GM12878 (cell line): ENCODE measurements around the gene FGD1. TPM values are rescaled to one million over a fixed set of nuclear protein-coding genes. Genes with fewer than 3 reads are reported as not detected.
A peak's percentile ranks its signal among the peaks of the same experiment; 100 is the strongest.

Experiments
- ATAC-seq: fragments of 200-7000 bp; cut with Tn5 transposase; 3 replicates; pipeline ENCODE4 v1.9.1; 2020; ENCODE audit warnings: mild to moderate bottlenecking, moderate library complexity
- BruUV-seq: library from RNA; stranded (reverse); fragments of 400-500 nt; replicated peaks from 2 replicates; lab custom pipeline; 2021; lab: Mats Ljungman, UMichigan
- CTCF ChIA-PET: fragments of 300-600 bp; sonication (Branson Sonifier 250); formaldehyde crosslinking; extraction: SDS; loops from one replicate; lab custom pipeline; 2021; ENCODE audit warnings: inconsistent platforms; lab: Yijun Ruan, JAX
- POLR2A ChIA-PET: fragments of 350-600 bp; formaldehyde crosslinking; extraction: SDS; loops from one replicate; lab custom pipeline; 2021; ENCODE audit warnings: inconsistent platforms; lab: Charles Lee
- RAD21 ChIA-PET: fragments of 300-600 bp; sonication (Branson Sonifier 250); formaldehyde crosslinking; loops from one replicate; lab custom pipeline; 2023; ENCODE audit warnings: antibody characterized with exemption; ENCODE audit not compliant: unreplicated experiment; lab: Charles Lee
- SMC1A ChIA-PET: fragments of 300-600 bp; sonication (Branson Sonifier 250); formaldehyde crosslinking; loops from one replicate; lab custom pipeline; 2023; ENCODE audit not compliant: unreplicated experiment, uncharacterized antibody; lab: Charles Lee
- DNase-seq: peaks from one replicate; pipeline ENCODE4 v3.0.0-alpha.2; 2011; ENCODE audit warnings: low read depth, low spot score
- FAIRE-seq: peaks from 3 replicates; lab custom pipeline; 2011; peaks lifted over from hg19 to GRCh38; lab: Jason Lieb, UNC
- H2AFZ ChIP-seq: 2 replicates; pipeline ENCODE4 v1.6.0; 2011; ENCODE audit warnings: low read depth, low read length, control low read depth; ENCODE audit not compliant: control insufficient read depth
- H3K27ac ChIP-seq: 2 replicates; pipeline ENCODE4 v1.5.1; 2011; ENCODE audit warnings: control low read depth; ENCODE audit not compliant: control insufficient read depth, insufficient read depth
- H3K27me3 ChIP-seq, 2 experiments: replicated peaks in 1 of 2; 2 replicates each; pipeline versions ENCODE4 v1.6.0 to v1.6.1; 2011; ENCODE audit warnings: low read length in 1 of 2; ENCODE audit not compliant: control insufficient read depth in 2 of 2, insufficient read depth in 2 of 2
- H3K36me3 ChIP-seq, 2 experiments: 2 replicates each; pipeline ENCODE4 v1.5.1; 2011; ENCODE audit warnings: low read length in 1 of 2; ENCODE audit not compliant: control insufficient read depth in 2 of 2, insufficient read depth in 2 of 2
- H3K4me1 ChIP-seq: 2 replicates; pipeline ENCODE4 v1.6.1; 2011; ENCODE audit warnings: mild to moderate bottlenecking, low read length, moderate library complexity, mixed read lengths; ENCODE audit not compliant: control insufficient read depth, insufficient read depth
- H3K4me2 ChIP-seq: 2 replicates; pipeline ENCODE4 v1.6.0; 2011; ENCODE audit warnings: control low read depth; ENCODE audit not compliant: control insufficient read depth, insufficient read depth
- H3K4me3 ChIP-seq: fragments of 200-600 bp; sonication (generic); 2 replicates; pipeline ENCODE4 v1.5.1; 2016
- H3K79me2 ChIP-seq: 2 replicates; pipeline ENCODE4 v1.6.0; 2011; ENCODE audit warnings: low read length; ENCODE audit not compliant: control insufficient read depth, insufficient read depth
- H3K9ac ChIP-seq: 2 replicates; pipeline ENCODE4 v1.8.0; 2011; ENCODE audit warnings: low read length, control low read depth, mixed read lengths; ENCODE audit not compliant: control insufficient read depth, insufficient read depth
- H3K9me3 ChIP-seq: replicated peaks from 3 replicates; pipeline ENCODE4 v1.5.1; 2011; ENCODE audit warnings: mild to moderate bottlenecking, low read length; ENCODE audit not compliant: control insufficient read depth, insufficient read depth
- H4K20me1 ChIP-seq: 2 replicates; pipeline ENCODE4 v1.6.0; 2011; ENCODE audit not compliant: control insufficient read depth, insufficient read depth
- BHLHE40 ChIP-seq, 2 experiments: fragments of 450-650 bp in 1 of 2; IDR thresholded peaks; 2 replicates each; pipeline ENCODE4 v1.6.1; 2011 to 2017; ENCODE audit warnings: low read depth in 2 of 2, borderline replicate concordance in 1 of 2, improper control_type of control experiment in 1 of 2, low read length in 1 of 2, mild to moderate bottlenecking in 1 of 2
- ETV6 ChIP-seq, 2 experiments: fragments of 450-650 bp in 1 of 2; IDR thresholded peaks in 1 of 2; conservative IDR thresholded peaks in 1 of 2; 2 replicates each; pipeline ENCODE4 v1.6.1; 2014; ENCODE audit warnings: antibody characterized with exemption in 1 of 2, borderline replicate concordance in 1 of 2, low read depth in 1 of 2, mild to moderate bottlenecking in 1 of 2, moderate library complexity in 1 of 2
- KDM1A ChIP-seq: fragments of 200-600 bp; sonication (generic); IDR thresholded peaks from 2 replicates; pipeline ENCODE4 v1.6.1; 2016; ENCODE audit warnings: borderline replicate concordance
- MTA2 ChIP-seq: fragments of 450-650 bp; IDR thresholded peaks from 2 replicates; pipeline ENCODE4 v1.6.1; 2016; ENCODE audit warnings: low read depth, mild to moderate bottlenecking, moderate library complexity
- RAD21 ChIP-seq: IDR thresholded peaks from 2 replicates; pipeline ENCODE4 v1.6.1; 2011; ENCODE audit warnings: mild to moderate bottlenecking, low read depth, low read length, moderate library complexity; ENCODE audit not compliant: insufficient read depth
- RELA ChIP-seq: fragments of 450-650 bp; IDR thresholded peaks from 2 replicates; pipeline ENCODE4 v1.8.0; 2014; ENCODE audit warnings: borderline replicate concordance; ENCODE audit not compliant: partially characterized antibody
- SMARCA5 ChIP-seq: fragments of 450-650 bp; IDR thresholded peaks from 2 replicates; pipeline ENCODE4 v1.6.1; 2017; ENCODE audit warnings: mild to moderate bottlenecking
- SMC3 ChIP-seq: IDR thresholded peaks from 2 replicates; pipeline ENCODE4 v1.6.1; 2011; ENCODE audit warnings: low read length, improper control_type of control experiment, borderline replicate concordance
- SP1 ChIP-seq: IDR thresholded peaks from one replicate; pipeline ENCODE4 v1.6.1; 2011; ENCODE audit warnings: low read depth, low read length
- SREBF1 ChIP-seq: IDR thresholded peaks from 2 replicates; pipeline ENCODE4 v1.6.1; 2012; ENCODE audit warnings: mild to moderate bottlenecking, low read length
- TBL1XR1 ChIP-seq: IDR thresholded peaks from 2 replicates; pipeline ENCODE4 v1.6.1; 2012; ENCODE audit warnings: low read depth, low read length, improper control_type of control experiment
- ZNF622 ChIP-seq: fragments of 450-650 bp; IDR thresholded peaks from 2 replicates; pipeline ENCODE4 v1.6.1; 2017; ENCODE audit warnings: mild to moderate bottlenecking, inconsistent platforms
- WGBS: methylation state at CpG from one replicate; pipeline ENCODE4 v1.1.6; 2016; ENCODE audit warnings: low lambda C conversion rate; ENCODE audit not compliant: insufficient replicate concordance, insufficient coverage; ENCODE audit errors: missing lambda C conversion rate; 5-methylcytosine and 5-hydroxymethylcytosine counted together
- in situ Hi-C: fragments of 300-500 bp; cut with MboI; formaldehyde crosslinking; loops from 9 replicates; pipeline ENCODE4 v1.14.3; 2018; ENCODE audit warnings: mixed read lengths
- intact Hi-C: fragments of 100-400 bp; cut with micrococcal nuclease; formaldehyde crosslinking; loops from one replicate; pipeline ENCODE4 v1.14.2; 2022; ENCODE audit not compliant: unreplicated experiment
- polyA plus RNA-seq, 11 experiments: library from polyadenylated mRNA; depleted of rRNA in 4 of 11; unstranded in 6 of 11; stranded (reverse) in 5 of 11; fragments of >200 nt; fragmentation: Nextera tagmentation in 4 of 11; fragmentation: Illumina TruSeq in 1 of 11; extraction: Ambion mirVana in 4 of 11; extraction: Trizol in 1 of 11; gene quantifications; 1 replicate in 1 of 11; 2 replicates in 10 of 11; pipeline versions ENCODE4 v1.2.1 to v1.2.3, GENCODE V29; 2011 to 2016; ENCODE audit warnings: inconsistent platforms in 2 of 11, missing spikeins in 2 of 11, low read depth in 1 of 11
- total RNA-seq, 4 experiments: library from RNA; depleted of rRNA in 3 of 4; stranded (reverse); fragments of >200 nt in 3 of 4; fragmentation: Illumina TruSeq in 1 of 4; extraction: Trizol in 1 of 4; gene quantifications; 2 replicates each; pipeline versions ENCODE4 v1.2.1 to v1.2.3, GENCODE V29; 2013 to 2021
- TF ChIP-seq, protein P1 (sequence below): fragments of 450-650 bp; IDR thresholded peaks from 2 replicates; pipeline ENCODE4 v1.6.1; 2017; ENCODE audit warnings: antibody characterized with exemption, mild to moderate bottlenecking, moderate library complexity

The FGD1 gene
- total and polyA plus RNA-seq, 10 of the 15 experiments (the other 5 are each of a cell fraction or from before 2014, with no cell fraction given) = 0.05 to 0.50 (median 0.45) TPM; not detected in 7

- Histone ChIP-seq H2AFZ (no peak overlapping the region), H3K36me3 (no peaks in the 10 kb centered on the region), H3K27ac (no peak overlapping the region), H3K9ac (no peak overlapping the region), H4K20me1 (no peaks in the 10 kb centered on the region), H3K4me1 (no peaks in the 10 kb centered on the region; the same call in 1 of the 2 replicates), H3K9me3 (no peaks in the 10 kb centered on the region), H3K27me3 (no peaks in the 10 kb centered on the region), H3K4me3 (no peak overlapping the region), H3K79me2 (no peaks in the 10 kb centered on the region), H3K4me2 (no peak overlapping the region)
- SMC1A ChIA-PET = no interaction called here
- RAD21 ChIA-PET = no interaction called here
- no peak for TF ChIP-seq BHLHE40 (IDR thresholded peaks at IDR 0.05; ENCODE audit: borderline replicate concordance in 1 of 2, low read depth in 2 of 2, low read length in 1 of 2)
- whole genome bisulfite sequencing = 3% methylated on average over 2 of the region's 2 CpGs
- in situ Hi-C loops = no loop called here
- DNase-seq (no peak), ATAC-seq (no peak), FAIRE-seq (no peak)
- CTCF ChIA-PET = interaction anchor here (0.6 to 0.7 kb wide), 2 partner anchors 138 to 1439 kb away, joined by 3 read pairs; no protein-coding TSS in a partner anchor
- POLR2A ChIA-PET = no interaction called here
- BruUV-seq = no TSS peak
- intact Hi-C loops = no loop called here
Observed at GRCh38 chrX:54427837-54428424, 68.1 kb downstream of the FGD1 start.

DNA sequence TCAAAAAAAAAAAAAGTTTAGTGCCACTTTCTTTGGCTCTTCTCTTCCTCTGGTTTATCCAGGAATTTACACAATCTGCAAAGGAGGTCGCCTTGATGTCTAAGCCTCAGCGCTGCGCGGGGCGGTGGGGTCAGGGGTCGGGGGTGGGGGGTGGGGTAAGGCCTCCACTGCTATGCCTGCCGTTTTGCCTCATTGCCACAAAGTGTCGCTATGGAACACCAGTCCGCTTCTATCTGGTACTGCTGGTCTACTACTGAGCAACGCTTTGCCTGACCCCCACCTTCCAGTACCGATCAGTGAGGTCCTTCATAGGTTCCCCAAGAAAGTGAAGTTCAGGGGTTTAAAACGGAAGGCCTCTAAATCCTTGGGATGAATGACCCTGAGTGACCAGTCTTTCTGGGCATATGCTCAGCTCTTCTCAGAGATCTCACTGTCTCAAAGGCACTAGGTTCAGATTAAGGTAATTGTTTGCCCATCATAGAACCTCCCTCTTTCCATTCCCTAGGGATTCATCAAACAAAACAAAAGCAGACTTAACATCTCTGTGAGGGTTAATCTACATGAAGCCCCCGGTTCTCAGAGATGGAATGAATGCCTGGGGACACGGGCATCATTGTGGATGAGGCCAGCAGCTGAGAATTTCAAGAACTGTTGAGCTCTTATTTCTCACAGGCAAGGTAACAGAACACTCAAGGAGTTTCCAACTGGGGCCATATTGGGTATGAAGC is 72.7 kb downstream of the FGD1 start:
- H3K79me2 ChIP-seq = no peaks in the 10 kb centered on the region
- POLR2A ChIA-PET = no interaction called here
- H3K27ac ChIP-seq = no peak overlapping the region
- H3K9me3 ChIP-seq = no peaks in the 10 kb centered on the region
- no peak overlapping the region for H3K4me3 ChIP-seq
- WGBS = 35% methylated on average over 12 of the region's 14 CpGs
- intact Hi-C loops (no loop called here), in situ Hi-C loops (no loop called here)
- no peak overlapping the region for H3K9ac ChIP-seq
- no peaks in the 10 kb centered on the region for H4K20me1 ChIP-seq
- no peak for DNase-seq
- no peak overlapping the region for H2AFZ ChIP-seq
- SMC1A ChIA-PET = interaction anchor here (0.9 kb wide), 1 partner anchor 362 kb away, joined by 3 read pairs; no protein-coding TSS in a partner anchor
- no peak overlapping the region for H3K4me2 ChIP-seq
- CTCF ChIA-PET = interaction anchor here (0.5 to 0.8 kb wide), 4 partner anchors 80 to 712 kb away, joined by 3 to 4 read pairs (median 3); no protein-coding TSS in a partner anchor
- H3K4me1 ChIP-seq = no peaks in the 10 kb centered on the region
- ATAC-seq = peak; percentile 66
- H3K27me3 ChIP-seq = no peaks in the 10 kb centered on the region
- H3K36me3 ChIP-seq = no peaks in the 10 kb centered on the region
- RAD21 ChIA-PET = interaction anchor here (0.6 to 1.2 kb wide), 2 partner anchors 216 to 363 kb away, joined by 3 to 4 read pairs; no protein-coding TSS in a partner anchor
- no TSS peak for BruUV-seq
- FAIRE-seq = peak; percentile 27
- TF ChIP-seq ETV6 (conservative IDR thresholded peaks at IDR 0.05 in 1 of 2, IDR thresholded peaks at IDR 0.05 in 1 of 2; ENCODE audit: borderline replicate concordance in 1 of 2, low read depth in 1 of 2) (no peak), RELA (no peak), TBL1XR1 (no peak), BHLHE40 (IDR thresholded peaks at IDR 0.05; ENCODE audit: borderline replicate concordance in 1 of 2, low read depth in 2 of 2, low read length in 1 of 2) (no peak), SMARCA5 (no peak), SREBF1 (no peak), SMC3 (peak; percentile 28; the same call in 1 of the 2 replicates), KDM1A (no peak), MTA2 (no peak), ZNF622 (no peak), RAD21 (0 out of 2 replicates have a peak, but pooled peaks have one; percentile 19), SP1 (no peak)
- TF ChIP-seq, protein P1, sequence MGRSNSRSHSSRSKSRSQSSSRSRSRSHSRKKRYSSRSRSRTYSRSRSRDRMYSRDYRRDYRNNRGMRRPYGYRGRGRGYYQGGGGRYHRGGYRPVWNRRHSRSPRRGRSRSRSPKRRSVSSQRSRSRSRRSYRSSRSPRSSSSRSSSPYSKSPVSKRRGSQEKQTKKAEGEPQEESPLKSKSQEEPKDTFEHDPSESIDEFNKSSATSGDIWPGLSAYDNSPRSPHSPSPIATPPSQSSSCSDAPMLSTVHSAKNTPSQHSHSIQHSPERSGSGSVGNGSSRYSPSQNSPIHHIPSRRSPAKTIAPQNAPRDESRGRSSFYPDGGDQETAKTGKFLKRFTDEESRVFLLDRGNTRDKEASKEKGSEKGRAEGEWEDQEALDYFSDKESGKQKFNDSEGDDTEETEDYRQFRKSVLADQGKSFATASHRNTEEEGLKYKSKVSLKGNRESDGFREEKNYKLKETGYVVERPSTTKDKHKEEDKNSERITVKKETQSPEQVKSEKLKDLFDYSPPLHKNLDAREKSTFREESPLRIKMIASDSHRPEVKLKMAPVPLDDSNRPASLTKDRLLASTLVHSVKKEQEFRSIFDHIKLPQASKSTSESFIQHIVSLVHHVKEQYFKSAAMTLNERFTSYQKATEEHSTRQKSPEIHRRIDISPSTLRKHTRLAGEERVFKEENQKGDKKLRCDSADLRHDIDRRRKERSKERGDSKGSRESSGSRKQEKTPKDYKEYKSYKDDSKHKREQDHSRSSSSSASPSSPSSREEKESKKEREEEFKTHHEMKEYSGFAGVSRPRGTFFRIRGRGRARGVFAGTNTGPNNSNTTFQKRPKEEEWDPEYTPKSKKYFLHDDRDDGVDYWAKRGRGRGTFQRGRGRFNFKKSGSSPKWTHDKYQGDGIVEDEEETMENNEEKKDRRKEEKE = no peak
